AG04450 (cell line): ENCODE measurements around the gene C10orf90. TPM values are rescaled to one million over a fixed set of nuclear protein-coding genes. Genes with fewer than 3 reads are reported as not detected.

ENCODE experiments used
- CTCF ChIA-PET: fragments of 300-600, 350-600 bp; formaldehyde crosslinking; extraction: SDS; loops from one replicate; lab custom pipeline; 2022; ENCODE audit warnings: antibody characterized with exemption, inconsistent platforms; lab: Charles Lee
- POLR2A ChIA-PET: fragments of 350-600 bp; formaldehyde crosslinking; extraction: SDS; loops from one replicate; lab custom pipeline; 2021; ENCODE audit warnings: antibody characterized with exemption, inconsistent platforms; lab: Yijun Ruan, JAX
- DNase-seq: peaks from one replicate; pipeline ENCODE4 v3.0.0-alpha.2; 2011; ENCODE audit warnings: low read depth, low spot score
- H3K27ac ChIP-seq: one replicate; pipeline ENCODE4 v1.5.1; 2012; ENCODE audit warnings: low read depth, low read length, control low read depth
- H3K27me3 ChIP-seq: one replicate; pipeline ENCODE4 v1.6.0; 2012; ENCODE audit warnings: low read length; ENCODE audit not compliant: control insufficient read depth, insufficient read depth
- H3K4me3 ChIP-seq: 2 replicates; pipeline ENCODE4 v1.5.1; 2011; ENCODE audit warnings: mild to moderate bottlenecking, low read depth, low read length, control low read depth
- H3K9me3 ChIP-seq: 2 replicates; pipeline ENCODE4 v1.5.1; 2012; ENCODE audit warnings: low read length; ENCODE audit not compliant: control insufficient read depth, insufficient read depth
- CTCF ChIP-seq: IDR thresholded peaks from 2 replicates; pipeline ENCODE4 v1.5.1; 2011; ENCODE audit warnings: low read depth, low read length, control low read depth, inconsistent platforms
- polyA plus RNA-seq: library from polyadenylated mRNA; depleted of rRNA; stranded (reverse); fragments of >200 nt; gene quantifications from 2 replicates; pipeline ENCODE4 v1.2.3, GENCODE V29; 2011

C10orf90 gene
- polyA plus RNA-seq, 1 experiment = 0.10 TPM

GRCh38 chr10:126634911-126635310 lies 35.6 kb downstream of the C10orf90 start:
- no peak overlapping the region for H3K4me3 ChIP-seq
- DNase-seq = no peak
- H3K9me3 ChIP-seq = no peaks in the 10 kb centered on the region
- H3K27me3 ChIP-seq = peaks cover 8% of the 10 kb centered on the region
- TF ChIP-seq CTCF = no peak
- ChIA-PET CTCF (no interaction called here), POLR2A (no interaction called here)
- H3K27ac ChIP-seq = no peak overlapping the region

- Histone ChIP-seq H3K27me3 (peaks cover 8% of the 10 kb centered on the region), H3K4me3 (no peak overlapping the region), H3K27ac (no peak overlapping the region), H3K9me3 (no peaks in the 10 kb centered on the region)
- POLR2A ChIA-PET = no interaction called here
- DNase-seq = no peak
- TF ChIP-seq CTCF = no peak
- CTCF ChIA-PET = no interaction called here
Measured at GRCh38 chr10:126634347-126634746, 36.1 kb downstream of the C10orf90 start.

- ChIA-PET POLR2A (no interaction called here), CTCF (no interaction called here)
- Histone ChIP-seq H3K27me3 (peaks cover 12% of the 10 kb centered on the region), H3K27ac (no peak overlapping the region), H3K4me3 (no peak overlapping the region), H3K9me3 (no peaks in the 10 kb centered on the region)
- TF ChIP-seq CTCF = no peak
- DNase-seq = no peak
Measured at GRCh38 chr10:126632705-126633104, 37.8 kb downstream of the C10orf90 start.

- H3K9me3 ChIP-seq = no peaks in the 10 kb centered on the region
- POLR2A ChIA-PET = no interaction called here
- no peak for TF ChIP-seq CTCF
- peaks cover 12% of the 10 kb centered on the region for H3K27me3 ChIP-seq
- no peak overlapping the region for H3K27ac ChIP-seq
- CTCF ChIA-PET = no interaction called here
- DNase-seq = no peak
- no peak overlapping the region for H3K4me3 ChIP-seq
Measured at GRCh38 chr10:126629925-126630624, 40.4 kb downstream of the C10orf90 start.

- TF ChIP-seq CTCF = no peak
- peaks cover 9% of the 10 kb centered on the region for H3K27me3 ChIP-seq
- H3K27ac ChIP-seq = no peak overlapping the region
- H3K4me3 ChIP-seq = no peak overlapping the region
- ChIA-PET POLR2A (no interaction called here), CTCF (no interaction called here)
- H3K9me3 ChIP-seq = no peaks in the 10 kb centered on the region
- no peak for DNase-seq
Measured at GRCh38 chr10:126628746-126629145, 41.7 kb downstream of the C10orf90 start.
